ENCODE results near the gene SHMT2. TPM values are rescaled to one million over a fixed set of nuclear protein-coding genes. Genes with fewer than 3 reads are reported as not detected.

SHMT2 gene
- total and polyA plus RNA-seq, 2 of the 13 experiments (the other 11 are each of a cell fraction or from before 2014, with no cell fraction given) = 181 to 393 TPM

GRCh38 chr12:57213058-57213715 is 16.3 kb upstream of the SHMT2 start (continued):
- TF ChIP-seq ARID3A (IDR thresholded peaks at IDR 0.05; ENCODE audit: low read depth, low read length) (no peak), ZNF460 (CRISPR knock-in tag; IDR thresholded peaks at IDR 0.05; ENCODE audit: borderline replicate concordance) (no peak), SIX1 (CRISPR knock-in tag; IDR thresholded peaks at IDR 0.05; ENCODE audit: borderline replicate concordance) (no peak), YEATS2 (CRISPR knock-in tag; IDR thresholded peaks at IDR 0.05; ENCODE audit: borderline replicate concordance) (no peak), ZNF317 (CRISPR knock-in tag; IDR thresholded peaks at IDR 0.05) (no peak), SMC3 (IDR thresholded peaks at IDR 0.05; ENCODE audit: low read length) (peak; percentile 21; the same call in 1 of the 2 replicates), ZNF788 (CRISPR knock-in tag; IDR thresholded peaks at IDR 0.05; ENCODE audit: borderline replicate concordance) (peak; percentile 21; the same call in 1 of the 2 replicates), ZNF343 (CRISPR knock-in tag; IDR thresholded peaks at IDR 0.05) (no peak), CAMTA2 (CRISPR knock-in tag; IDR thresholded peaks at IDR 0.05; ENCODE audit: borderline replicate concordance) (no peak), MTF2 (CRISPR knock-in tag; IDR thresholded peaks at IDR 0.05; ENCODE audit: borderline replicate concordance) (no peak), RFXANK (CRISPR knock-in tag; IDR thresholded peaks at IDR 0.05) (no peak), HIC2 (CRISPR knock-in tag; IDR thresholded peaks at IDR 0.05; ENCODE audit: low read depth) (0 out of 2 replicates have a peak, but pooled peaks have one; percentile 42), ZNF263 (CRISPR knock-in tag; IDR thresholded peaks at IDR 0.05) (no peak), SP140L (CRISPR knock-in tag; IDR thresholded peaks at IDR 0.05; ENCODE audit: borderline replicate concordance) (no peak), MAX (IDR thresholded peaks at IDR 0.05) (peak; percentile 48; the same call in 1 of the 2 replicates), STAG1 (CRISPR knock-in tag; IDR thresholded peaks at IDR 0.05) (peak; percentile 80), ZBTB34 (CRISPR knock-in tag; IDR thresholded peaks at IDR 0.05) (no peak), ZNF234 (CRISPR knock-in tag; conservative IDR thresholded peaks at IDR 0.05) (no peak), TFDP1 (CRISPR knock-in tag; IDR thresholded peaks at IDR 0.05; ENCODE audit: borderline replicate concordance) (no peak), RAD21 (CRISPR knock-in tag; IDR thresholded peaks at IDR 0.05) (peak; percentile 66), NRL (CRISPR knock-in tag; IDR thresholded peaks at IDR 0.05; ENCODE audit: borderline replicate concordance) (no peak), ZNF121 (CRISPR knock-in tag; IDR thresholded peaks at IDR 0.05) (no peak)

All from HepG2 (cell line).